Fibroblast of lung (primary cell): ENCODE data around the gene XRCC3.

Source experiments
- CTCF ChIP-seq, 2 donors: IDR thresholded peaks in 1 of 2; conservative IDR thresholded peaks in 1 of 2; 1 replicate in 1 of 2; 2 replicates in 1 of 2; pipeline ENCODE4 v1.5.1; 2011 to 2012; ENCODE audit warnings: low read length in 2 of 2, control low read depth in 1 of 2, inconsistent platforms in 1 of 2, low read depth in 1 of 2, mild to moderate bottlenecking in 1 of 2
- EZH2 ChIP-seq: IDR thresholded peaks from 2 replicates; pipeline ENCODE4 v1.5.1; 2012; ENCODE audit warnings: low read length, control low read depth, mild to moderate bottlenecking; ENCODE audit errors: missing control alignments

GRCh38 chr14:103712633-103713247 is 2.5 kb downstream of the XRCC3 start:
- TF ChIP-seq EZH2 (no peak), CTCF (conservative IDR thresholded peaks at IDR 0.05 in 1 of 2, IDR thresholded peaks at IDR 0.05 in 1 of 2; ENCODE audit: low read depth in 1 of 2, low read length in 2 of 2) (no peak)
